ENCODE data around the gene ARHGAP15. TPM values are rescaled to one million over a fixed set of nuclear protein-coding genes. Genes with fewer than 3 reads are reported as not detected.

ARHGAP15 gene
- total and polyA plus RNA-seq, 2 donors (not counting 1 experiment from before 2014, with no cell fraction given): 0.07 TPM; not detected in 1

- Histone ChIP-seq H3K4me3 (replicated peaks in 1 of 4; ENCODE audit: control extremely low read depth in 1 of 4, insufficient read depth in 1 of 4, low read depth in 3 of 4, low read length in 4 of 4) (no peak overlapping the region), H3K27ac (ENCODE audit: insufficient read depth, low read length) (no peak overlapping the region), H3K27me3 (ENCODE audit: control insufficient read depth, insufficient read depth, low read length) (no peaks in the 10 kb centered on the region), H3K79me2 (ENCODE audit: control insufficient read depth, insufficient read depth, low read length) (no peaks in the 10 kb centered on the region), H2AFZ (ENCODE audit: low read length) (no peak overlapping the region), H3K4me1 (ENCODE audit: control insufficient read depth, extremely low read depth, insufficient read depth, low read length) (peaks cover 19% of the 10 kb centered on the region), H3K9me3 (ENCODE audit: control insufficient read depth, insufficient read depth, low read depth, low read length) (no peaks in the 10 kb centered on the region), H3K9ac (ENCODE audit: insufficient read depth, low read length) (no peak overlapping the region), H3K4me2 (ENCODE audit: extremely low read depth, insufficient read depth, low read length) (no peak overlapping the region), H4K20me1 (ENCODE audit: control insufficient read depth, extremely low read depth, insufficient read depth, low read length) (no peaks in the 10 kb centered on the region), H3K36me3 (ENCODE audit: control insufficient read depth, insufficient read depth, low read length) (no peaks in the 10 kb centered on the region)
- TF ChIP-seq CTCF (conservative IDR thresholded peaks at IDR 0.05 in 1 of 2, IDR thresholded peaks at IDR 0.05 in 1 of 2; ENCODE audit: low read depth in 1 of 2, low read length in 2 of 2): no peak
- no peak for TF ChIP-seq EZH2 (IDR thresholded peaks at IDR 0.05; ENCODE audit: low read length, missing control alignments)
- DNase-seq (ENCODE audit: low read depth in 2 of 2): peak; percentile 19 to 34
These were observed 674.7 kb downstream of the ARHGAP15 start for GRCh38 chr2:143803936-143804335.

- H3K9ac ChIP-seq (ENCODE audit: insufficient read depth, low read length): no peak overlapping the region
- H3K27ac ChIP-seq (ENCODE audit: insufficient read depth, low read length): no peak overlapping the region
- no peak for DNase-seq (ENCODE audit: low read depth in 2 of 2)
- H3K4me1 ChIP-seq (ENCODE audit: control insufficient read depth, extremely low read depth, insufficient read depth, low read length): peaks cover 19% of the 10 kb centered on the region
- TF ChIP-seq CTCF (conservative IDR thresholded peaks at IDR 0.05 in 1 of 2, IDR thresholded peaks at IDR 0.05 in 1 of 2; ENCODE audit: low read depth in 1 of 2, low read length in 2 of 2): no peak
- TF ChIP-seq EZH2 (IDR thresholded peaks at IDR 0.05; ENCODE audit: low read length, missing control alignments): no peak
- H4K20me1 ChIP-seq (ENCODE audit: control insufficient read depth, extremely low read depth, insufficient read depth, low read length): no peaks in the 10 kb centered on the region
- no peak overlapping the region for H3K4me3 ChIP-seq (replicated peaks in 1 of 4; ENCODE audit: control extremely low read depth in 1 of 4, insufficient read depth in 1 of 4, low read depth in 3 of 4, low read length in 4 of 4)
- H3K27me3 ChIP-seq (ENCODE audit: control insufficient read depth, insufficient read depth, low read length): no peaks in the 10 kb centered on the region
- no peak overlapping the region for H2AFZ ChIP-seq (ENCODE audit: low read length)
- H3K79me2 ChIP-seq (ENCODE audit: control insufficient read depth, insufficient read depth, low read length): no peaks in the 10 kb centered on the region
- H3K9me3 ChIP-seq (ENCODE audit: control insufficient read depth, insufficient read depth, low read depth, low read length): no peaks in the 10 kb centered on the region
- H3K36me3 ChIP-seq (ENCODE audit: control insufficient read depth, insufficient read depth, low read length): no peaks in the 10 kb centered on the region
- H3K4me2 ChIP-seq (ENCODE audit: extremely low read depth, insufficient read depth, low read length): no peak overlapping the region
These were observed 676.4 kb downstream of the ARHGAP15 start for GRCh38 chr2:143805666-143806065.

GRCh38 chr2:143807192-143807591, 678.0 kb downstream of the ARHGAP15 start:
- H3K4me3 ChIP-seq (replicated peaks in 1 of 4; ENCODE audit: control extremely low read depth in 1 of 4, insufficient read depth in 1 of 4, low read depth in 3 of 4, low read length in 4 of 4): no peak overlapping the region
- TF ChIP-seq CTCF (conservative IDR thresholded peaks at IDR 0.05 in 1 of 2, IDR thresholded peaks at IDR 0.05 in 1 of 2; ENCODE audit: low read depth in 1 of 2, low read length in 2 of 2) (no peak), EZH2 (IDR thresholded peaks at IDR 0.05; ENCODE audit: low read length, missing control alignments) (no peak)
- H3K4me2 ChIP-seq (ENCODE audit: extremely low read depth, insufficient read depth, low read length): no peak overlapping the region
- no peaks in the 10 kb centered on the region for H4K20me1 ChIP-seq (ENCODE audit: control insufficient read depth, extremely low read depth, insufficient read depth, low read length)
- no peak overlapping the region for H3K27ac ChIP-seq (ENCODE audit: insufficient read depth, low read length)
- DNase-seq (ENCODE audit: low read depth in 2 of 2): peak in 1 of 2 donors; percentile 29
- peaks cover 15% of the 10 kb centered on the region for H3K4me1 ChIP-seq (ENCODE audit: control insufficient read depth, extremely low read depth, insufficient read depth, low read length)
- H3K79me2 ChIP-seq (ENCODE audit: control insufficient read depth, insufficient read depth, low read length): no peaks in the 10 kb centered on the region
- no peak overlapping the region for H3K9ac ChIP-seq (ENCODE audit: insufficient read depth, low read length)
- no peaks in the 10 kb centered on the region for H3K27me3 ChIP-seq (ENCODE audit: control insufficient read depth, insufficient read depth, low read length)
- H2AFZ ChIP-seq (ENCODE audit: low read length): no peak overlapping the region
- no peaks in the 10 kb centered on the region for H3K9me3 ChIP-seq (ENCODE audit: control insufficient read depth, insufficient read depth, low read depth, low read length)
- no peaks in the 10 kb centered on the region for H3K36me3 ChIP-seq (ENCODE audit: control insufficient read depth, insufficient read depth, low read length)

Measured in fibroblast of lung (primary cell).